Activated CD8-positive, alpha-beta memory T cell treated with anti-CD3 and anti-CD28 coated beads for 1 hour (primary cell): ENCODE results near the gene GOLGA8B.
A peak's percentile ranks its signal among the peaks of the same experiment; 100 is the strongest.
"Not testable (repeated sequence)": the region's sequence is repeated elsewhere in the genome, so short reads cannot be mapped to it uniquely, and the experiment has no call there.

ENCODE experiments used
- DNase-seq, 2 donors: peaks; one replicate each; pipeline ENCODE4 v3.0.0-alpha.2; 2020; ENCODE audit warnings: low read depth in 1 of 2; ENCODE audit errors: extremely low read depth in 1 of 2

GOLGA8B gene

GRCh38 chr15:34583399-34584329 lies at the start of gene GOLGA8B:
TSS of gene GOLGA8B (minus strand) at chr15:34583651. CDS start at chr15:34535912, 47,739 bp downstream.
- peak; percentile 49 to 66 for DNase-seq

GRCh38 chr15:34633165-34633564 lies 49.7 kb upstream of the GOLGA8B start:
- DNase-seq, result not testable (repeated sequence)

GRCh38 chr15:34628577-34629152 lies 45.2 kb upstream of the GOLGA8B start:
- DNase-seq, result no peak

GRCh38 chr15:34625007-34625406 lies 41.6 kb upstream of the GOLGA8B start:
- no peak for DNase-seq

- no peak for DNase-seq
These were observed 38.2 kb upstream of the GOLGA8B start for GRCh38 chr15:34621675-34622074.

GRCh38 chr15:34620814-34621213 lies 37.4 kb upstream of the GOLGA8B start:
- DNase-seq, result no peak

GRCh38 chr15:34620142-34620541 lies 36.7 kb upstream of the GOLGA8B start:
- DNase-seq, result no peak

- DNase-seq, result no peak
These were observed 35.7 kb upstream of the GOLGA8B start for GRCh38 chr15:34619151-34619550.

GRCh38 chr15:34618073-34618472 lies 34.6 kb upstream of the GOLGA8B start:
- DNase-seq, result no peak

- no peak for DNase-seq
These were observed 33.2 kb upstream of the GOLGA8B start for GRCh38 chr15:34616613-34617012.

GRCh38 chr15:34613997-34614396 lies 30.5 kb upstream of the GOLGA8B start:
- no peak for DNase-seq

GRCh38 chr15:34613301-34613700 lies 29.9 kb upstream of the GOLGA8B start:
- DNase-seq, result no peak

- no peak for DNase-seq
These were observed 26.9 kb upstream of the GOLGA8B start for GRCh38 chr15:34610354-34610753.

- no peak for DNase-seq
These were observed 25.9 kb upstream of the GOLGA8B start for GRCh38 chr15:34609102-34610057.

- no peak for DNase-seq
These were observed 25.1 kb upstream of the GOLGA8B start for GRCh38 chr15:34608517-34608916.

- DNase-seq, result no peak
These were observed 24.4 kb upstream of the GOLGA8B start for GRCh38 chr15:34607832-34608231.

GRCh38 chr15:34606545-34606944 lies 23.1 kb upstream of the GOLGA8B start:
- DNase-seq, result no peak

- DNase-seq, result no peak
These were observed 22.7 kb upstream of the GOLGA8B start for GRCh38 chr15:34606131-34606530.

GRCh38 chr15:34603095-34603494 lies 19.6 kb upstream of the GOLGA8B start:
- no peak for DNase-seq

- DNase-seq, result no peak
These were observed 17.5 kb upstream of the GOLGA8B start for GRCh38 chr15:34600923-34601322.
